ENCODE data around the gene GPANK1.

GPANK1 gene

GRCh38 chr6:31614684-31615578, 49.9 kb downstream of the GPANK1 start, which contains the start of gene AIF1:
Gene AIF1 (plus strand): TSS chr6:31615234. CDS start chr6:31615330, 96 bp downstream.
- no peak for DNase-seq

GRCh38 chr6:31614075-31614619, 50.6 kb downstream of the GPANK1 start:
- DNase-seq: no peak
